HG03196 (cell line): ENCODE data around the gene CATSPERE.
"Not testable (repeated sequence)": the region's sequence is repeated elsewhere in the genome, so short reads cannot be mapped to it uniquely, and the experiment has no call there.

Source experiments
- ATAC-seq: cut with Tn5 transposase; IDR thresholded peaks from one replicate; pipeline ENCODE4 v1.9.1; 2021; ENCODE audit not compliant: unreplicated experiment

CATSPERE gene

DNA sequence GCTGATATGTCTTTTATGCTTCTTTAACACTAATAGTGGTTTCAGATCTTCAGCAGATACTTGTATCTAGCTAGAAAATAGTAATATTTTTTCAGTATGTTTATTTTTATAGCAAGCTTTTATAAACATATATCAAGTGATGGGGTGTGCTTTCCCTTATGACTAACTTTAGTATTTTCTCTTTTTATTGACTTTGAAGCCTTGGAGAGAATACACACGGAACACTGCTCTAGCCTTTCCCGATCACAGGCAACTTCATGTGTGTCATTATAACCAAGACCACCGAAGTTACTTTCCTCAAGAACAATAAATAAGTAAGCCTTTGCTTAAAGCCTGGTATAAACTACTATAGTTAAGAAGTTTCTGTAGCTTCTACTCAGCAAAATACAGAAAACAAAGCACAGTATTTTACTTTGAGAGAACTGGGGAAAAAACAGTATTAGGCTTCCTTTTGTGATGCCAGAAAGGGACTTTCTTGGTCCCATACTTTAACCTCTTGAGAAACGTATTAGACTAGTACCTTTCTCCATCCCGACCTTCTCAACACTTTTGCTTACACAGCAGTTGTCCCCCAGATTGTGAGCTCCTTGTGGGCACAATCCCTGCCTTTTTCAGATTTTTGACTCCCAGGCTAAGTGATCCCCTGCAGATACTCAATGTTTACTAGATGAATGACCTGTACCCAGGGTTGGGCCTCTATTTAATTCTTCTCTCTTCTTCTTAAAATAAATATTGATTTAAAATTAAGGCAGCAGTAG, 12.6 kb upstream of the CATSPERE start:
- ATAC-seq: no peak

DNA sequence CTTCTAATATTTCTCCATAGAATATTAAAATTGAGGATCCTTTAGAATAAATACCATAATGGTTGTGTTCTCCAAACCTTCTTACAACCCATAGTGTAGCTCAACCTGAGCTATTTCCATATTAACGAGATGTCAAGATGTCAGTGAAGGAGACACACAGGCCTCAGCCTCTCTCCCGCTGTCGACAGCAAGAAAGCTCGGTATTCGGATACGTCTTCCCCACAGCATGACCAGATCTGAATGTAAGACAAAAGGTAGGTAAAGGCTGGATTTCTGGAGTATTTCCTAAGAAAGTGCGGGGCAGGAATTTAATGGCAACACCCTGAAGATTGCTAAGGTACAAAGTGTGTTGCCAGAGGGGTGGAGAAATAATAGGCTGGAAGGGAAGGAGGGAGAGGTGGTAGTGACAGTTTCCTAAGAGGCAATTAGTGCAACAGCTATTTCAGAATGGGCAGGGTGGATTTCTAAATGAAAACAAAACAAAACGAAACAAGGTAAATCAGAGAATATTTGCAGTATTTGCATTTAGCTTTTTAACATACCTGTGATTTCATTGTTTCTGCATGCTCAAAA, 11.1 kb upstream of the CATSPERE start:
- ATAC-seq: no peak

DNA sequence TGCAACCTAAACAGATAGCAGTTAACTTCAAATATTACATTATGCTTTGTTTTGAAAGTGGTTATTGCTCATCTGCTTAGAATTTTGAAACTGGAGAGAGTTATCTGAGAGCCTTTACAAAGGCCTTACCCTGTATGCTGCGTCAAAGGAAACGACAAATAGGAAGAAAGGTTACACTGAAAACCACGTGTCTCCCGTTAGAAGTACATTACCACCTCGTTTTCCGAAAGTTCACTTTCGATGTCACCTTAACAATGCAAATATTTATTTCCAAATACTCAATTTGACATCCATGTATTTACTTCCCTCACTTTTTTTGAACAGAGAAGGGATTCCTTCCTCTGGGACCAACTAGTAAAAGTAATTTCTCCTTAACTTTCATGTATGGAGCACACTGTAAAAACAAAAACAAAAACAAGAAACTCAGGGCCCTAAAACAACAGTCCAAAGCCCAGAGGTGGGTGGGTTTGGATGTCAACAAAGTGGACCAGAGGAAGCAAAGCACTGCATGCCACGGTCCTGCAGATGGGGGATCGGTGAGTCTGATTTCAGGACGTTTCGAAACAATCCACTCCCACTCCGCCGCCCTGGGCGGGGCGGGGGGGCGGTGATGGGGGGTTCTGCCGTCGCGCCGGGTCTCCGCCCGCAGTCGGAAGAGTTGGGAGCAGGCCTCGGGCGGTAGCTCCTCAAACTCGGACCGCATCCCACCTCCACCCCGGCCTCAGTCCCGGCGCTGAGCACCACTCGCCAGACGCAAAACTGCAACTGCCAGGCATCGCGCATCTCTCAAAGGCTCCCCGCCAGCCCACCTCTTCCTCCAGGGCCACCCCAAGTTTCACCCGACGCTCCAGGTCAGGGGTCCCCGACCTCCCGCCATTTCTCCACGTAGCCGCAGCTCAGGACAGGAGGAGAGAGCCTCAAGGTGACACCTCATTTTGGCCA, 10.2 kb upstream of the CATSPERE start:
- ATAC-seq: peak; percentile 15

DNA sequence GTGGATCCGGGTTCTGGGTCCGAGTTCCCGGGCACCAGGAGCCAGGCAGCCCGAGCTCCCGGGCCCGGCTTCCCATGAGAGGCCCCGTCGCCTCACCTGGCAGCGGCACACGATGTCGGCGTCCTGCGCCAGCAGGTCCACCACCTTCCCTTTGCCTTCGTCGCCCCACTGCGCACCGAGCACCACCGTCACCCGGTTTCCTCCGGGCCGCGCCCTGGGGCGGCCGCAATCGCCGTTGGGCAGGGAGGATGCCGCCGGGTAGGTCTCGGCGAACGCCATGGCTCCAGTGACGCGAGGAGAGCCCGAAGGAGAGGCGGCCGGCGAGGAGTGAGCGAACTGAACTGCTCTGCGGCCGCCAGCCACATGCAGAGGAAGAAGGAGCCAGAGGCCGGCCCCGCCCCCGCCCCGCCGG, 9.5 kb upstream of the CATSPERE start, which contains the start of gene ADSS2:
Gene ADSS2 (minus strand): TSS at position 371 of the 412 bp plus-strand sequence. CDS start 92 bp downstream, at position 279.
- no peak for ATAC-seq

- ATAC-seq: peak; percentile 96
Measured at GRCh38 chr1:244451951-244452795, 8.9 kb upstream of the CATSPERE start.

GRCh38 chr1:244454412-244454811, 6.7 kb upstream of the CATSPERE start:
- ATAC-seq: no peak

GRCh38 chr1:244456586-244456985, 4.5 kb upstream of the CATSPERE start:
- no peak for ATAC-seq

DNA sequence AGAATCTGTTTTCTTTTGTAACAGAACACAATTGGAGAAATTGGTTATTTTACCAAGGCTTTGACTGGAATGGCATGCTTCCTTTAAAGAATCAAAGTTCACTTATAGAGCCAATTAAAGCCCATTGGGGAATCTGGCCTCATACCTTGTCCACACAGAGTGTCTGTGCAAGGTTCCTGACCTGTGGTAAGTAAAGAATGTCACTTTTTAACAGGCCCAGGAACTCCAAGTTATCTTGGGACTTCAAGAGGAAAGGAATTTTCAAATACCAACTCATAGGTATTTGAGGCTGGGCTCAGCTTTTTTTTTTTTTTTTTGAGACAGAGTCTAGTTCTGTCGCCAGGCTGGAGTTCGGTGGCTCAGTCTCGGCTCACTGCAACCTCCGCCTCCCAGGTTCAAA, 2.3 kb upstream of the CATSPERE start:
- ATAC-seq: no peak

DNA sequence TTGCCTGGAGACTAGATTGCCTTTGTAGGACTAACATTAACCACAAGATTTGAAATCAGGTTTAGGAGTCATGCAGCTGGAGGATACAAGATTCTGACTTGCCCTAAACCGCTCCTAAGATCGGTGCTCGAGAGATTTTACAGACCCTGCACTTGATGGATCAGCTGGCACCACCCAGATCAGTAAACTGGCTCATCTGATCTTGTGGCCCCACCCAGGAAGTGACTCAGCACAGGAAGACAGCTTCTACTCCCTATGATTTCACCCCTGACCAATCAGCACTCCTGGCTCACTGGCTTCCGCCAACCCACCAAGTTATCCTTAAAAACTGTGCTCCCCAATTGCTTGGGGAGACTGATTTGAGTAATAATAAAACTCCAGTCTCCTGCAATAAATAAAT, 876 bp upstream of the CATSPERE start:
- no peak for ATAC-seq

DNA sequence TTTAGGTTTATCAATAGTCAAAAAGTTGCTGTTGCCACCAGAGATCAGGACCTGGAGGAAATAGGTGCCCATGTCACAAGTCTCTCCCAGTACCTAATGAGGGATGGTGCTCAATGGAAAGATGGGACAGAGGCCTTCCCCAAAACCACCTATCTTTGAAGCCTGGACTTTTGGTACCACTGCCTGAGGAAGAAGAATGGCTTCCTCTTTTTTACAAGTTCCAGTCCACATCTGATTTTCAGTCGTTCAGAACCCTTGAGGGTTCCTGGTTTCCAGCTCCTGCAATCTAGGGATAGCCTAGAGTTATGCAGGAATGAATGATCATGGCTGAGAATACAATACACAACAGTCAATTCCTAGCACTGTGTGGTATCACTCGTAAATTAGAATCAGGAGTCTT, 5.7 kb downstream of the CATSPERE start:
- no peak for ATAC-seq

DNA sequence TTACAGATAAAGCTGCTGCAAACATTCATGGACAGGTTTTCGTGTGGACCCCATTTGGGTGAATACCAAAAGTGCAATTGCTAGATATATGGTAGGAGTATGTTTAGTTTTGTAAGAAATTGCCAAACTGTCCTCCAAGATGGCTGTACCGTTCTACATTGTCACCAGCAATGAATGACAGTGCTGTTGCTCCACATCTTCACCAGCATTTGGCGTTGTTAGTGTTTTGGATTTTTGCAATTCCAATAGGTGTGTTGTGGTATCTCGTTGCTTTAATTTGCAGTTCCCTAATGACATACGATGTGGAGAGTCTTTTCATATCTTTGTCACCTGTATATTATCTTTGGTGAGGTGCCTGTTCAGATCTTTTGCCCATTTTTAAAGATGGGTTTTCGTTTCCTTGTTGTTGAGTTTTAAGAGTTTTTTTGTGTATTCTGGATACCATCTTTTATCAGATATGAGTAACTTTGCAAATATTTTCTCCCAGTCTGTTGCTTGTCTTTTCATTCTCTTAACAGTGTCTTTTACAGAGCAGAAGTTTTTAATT, 12.1 kb downstream of the CATSPERE start:
- no peak for ATAC-seq

GRCh38 chr1:244484971-244485370, 23.9 kb downstream of the CATSPERE start:
- ATAC-seq: not testable (repeated sequence)

DNA sequence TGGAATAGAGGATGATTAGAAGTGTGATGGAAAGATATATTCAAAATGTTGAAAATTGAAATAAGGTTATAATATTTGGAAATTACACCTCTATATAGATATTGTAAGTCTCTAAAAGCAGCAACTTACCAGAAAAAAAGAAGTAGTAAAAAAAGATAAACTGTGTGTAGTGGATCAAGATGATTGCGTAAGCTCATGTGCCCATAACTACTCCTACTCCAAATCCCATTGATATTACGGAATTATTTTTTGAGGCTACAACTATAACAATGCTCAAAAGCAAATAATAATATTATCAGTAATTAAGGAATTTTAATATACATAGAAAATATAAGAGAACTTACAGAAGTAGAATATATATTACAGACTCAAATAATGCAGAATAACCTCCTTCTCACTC, 33.6 kb downstream of the CATSPERE start:
- no peak for ATAC-seq

- no peak for ATAC-seq
Measured at GRCh38 chr1:244496186-244496585, 35.1 kb downstream of the CATSPERE start.

DNA sequence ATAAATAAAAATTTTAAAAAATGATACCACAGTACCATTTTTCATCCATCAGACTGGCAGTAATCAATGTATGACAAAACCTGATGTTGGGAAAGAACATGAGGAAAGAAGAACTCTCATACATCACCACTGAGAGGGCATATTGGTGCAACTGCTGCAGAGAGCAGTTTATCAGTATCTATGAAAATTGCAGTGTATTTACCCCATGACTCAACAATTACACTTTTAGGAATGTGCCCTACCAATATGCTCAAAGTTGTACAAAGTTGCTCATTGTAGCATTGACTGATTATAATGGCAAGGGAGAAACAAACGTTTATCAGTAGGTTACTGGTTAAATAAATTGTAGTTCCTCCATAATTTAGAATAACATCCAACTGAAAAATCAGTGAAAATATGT, 36.7 kb downstream of the CATSPERE start:
- no peak for ATAC-seq

- not testable (repeated sequence) for ATAC-seq
Measured at GRCh38 chr1:244499484-244499883, 38.4 kb downstream of the CATSPERE start.

GRCh38 chr1:244500515-244500914, 39.4 kb downstream of the CATSPERE start:
- ATAC-seq: not testable (repeated sequence)

GRCh38 chr1:244502630-244503029, 41.6 kb downstream of the CATSPERE start:
- ATAC-seq: no peak

GRCh38 chr1:244513493-244513892, 52.4 kb downstream of the CATSPERE start:
- no peak for ATAC-seq

- ATAC-seq: no peak
Measured at GRCh38 chr1:244515680-244516079, 54.6 kb downstream of the CATSPERE start.
